ENCODE results near the gene CEP57.
"Not testable (repeated sequence)": the region's sequence is repeated elsewhere in the genome, so short reads cannot be mapped to it uniquely, and the experiment has no call there.

Gene CEP57

GRCh38 chr11:95860024-95860423 lies 69.7 kb downstream of the CEP57 start:
- not testable (repeated sequence) for DNase-seq (ENCODE audit: low spot score)

- DNase-seq (ENCODE audit: low spot score) = peak; percentile 8
These were observed 73.3 kb downstream of the CEP57 start for GRCh38 chr11:95863486-95864140.

- no peak for DNase-seq (ENCODE audit: low spot score)
These were observed 76.8 kb downstream of the CEP57 start for GRCh38 chr11:95867105-95867504.

GRCh38 chr11:95870877-95871276 lies 80.6 kb downstream of the CEP57 start:
- not testable (repeated sequence) for DNase-seq (ENCODE audit: low spot score)

- peak; percentile 39 for DNase-seq (ENCODE audit: low spot score)
These were observed 87.0 kb downstream of the CEP57 start for GRCh38 chr11:95877291-95877690.
